NCI-H82 (cell line): ENCODE measurements around the gene SPDYE4.

Source experiments
- DNase-seq: peaks from one replicate; lab custom pipeline; 2025; lab: John Stamatoyannopoulos, UW

The SPDYE4 gene

DNA sequence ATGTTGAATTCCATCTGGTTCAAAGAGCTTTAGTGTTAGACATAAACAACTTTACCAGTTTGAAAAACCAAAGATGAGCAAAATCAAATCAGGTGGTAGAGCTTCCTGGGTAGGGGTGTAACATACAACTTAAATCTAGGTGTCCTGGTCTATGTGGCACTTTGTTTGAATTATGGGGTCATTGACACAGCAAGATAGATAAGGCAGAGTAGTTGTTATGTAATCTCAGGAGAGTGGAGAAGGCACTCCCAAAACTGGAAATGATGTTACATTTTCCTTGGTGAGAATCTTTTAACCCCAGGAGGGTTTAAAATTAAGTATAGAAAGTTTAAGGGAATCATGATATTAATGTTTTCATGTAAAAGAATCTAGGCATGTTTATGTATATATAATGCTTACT is 45.6 kb downstream of the SPDYE4 start:
- DNase-seq = no peak

DNA sequence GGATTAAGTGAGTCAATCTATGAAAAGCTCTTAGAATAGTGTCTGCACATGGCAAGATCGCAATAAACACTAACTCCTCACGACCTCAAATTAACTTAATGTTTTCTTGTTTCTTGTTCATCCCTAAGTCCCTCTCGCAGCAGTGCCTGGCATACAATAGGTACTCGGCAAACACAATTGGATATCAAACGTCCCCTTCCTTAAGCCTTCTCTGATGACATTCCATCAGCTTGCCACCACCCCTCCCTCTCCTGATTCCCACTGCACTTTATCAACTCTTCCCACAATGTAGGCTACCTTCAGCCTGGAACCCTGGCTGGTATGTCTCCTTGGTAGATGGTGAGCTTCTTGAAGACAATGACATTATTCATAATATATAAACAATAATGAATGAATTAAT is 47.1 kb downstream of the SPDYE4 start:
- DNase-seq = peak; percentile 50

DNA sequence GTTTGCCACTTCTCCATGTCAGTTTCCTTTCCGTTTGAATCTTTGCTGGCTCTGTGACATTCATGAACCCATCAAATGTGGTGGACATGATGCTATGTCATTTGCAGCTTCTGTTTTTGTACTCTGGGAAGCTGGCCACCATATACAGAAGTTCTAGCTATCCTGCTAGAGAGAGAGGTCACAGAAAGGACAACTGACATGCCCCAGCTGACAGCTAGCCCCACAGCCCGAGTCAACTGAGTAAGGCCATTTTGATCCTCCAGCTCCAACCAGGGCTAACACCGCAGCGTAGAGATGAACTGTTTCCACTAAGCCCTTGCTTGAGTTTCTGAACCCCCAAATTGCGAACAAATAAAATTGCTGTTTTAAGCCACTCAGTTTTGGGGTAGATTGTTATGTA is 47.5 kb downstream of the SPDYE4 start:
- DNase-seq = no peak

DNA sequence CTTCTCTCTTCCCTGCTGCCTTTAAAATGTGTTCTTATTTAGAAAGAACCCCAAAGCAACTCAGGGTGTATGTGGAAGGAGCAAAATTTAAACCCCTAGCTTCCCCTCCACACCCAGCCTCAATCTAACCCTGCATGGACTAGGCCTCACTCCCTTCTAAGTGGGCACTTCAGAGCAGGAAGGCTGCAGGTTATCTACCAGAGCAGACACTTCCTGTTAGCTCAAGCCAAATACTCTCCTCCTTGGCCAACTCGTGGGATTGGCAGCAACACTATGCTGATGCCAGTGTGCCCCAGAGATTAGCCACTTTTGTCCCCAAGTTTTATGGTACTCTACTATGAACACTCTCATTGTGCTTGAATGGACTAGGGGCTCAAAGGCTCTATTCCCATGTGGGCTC is 49.3 kb downstream of the SPDYE4 start:
- no peak for DNase-seq

DNA sequence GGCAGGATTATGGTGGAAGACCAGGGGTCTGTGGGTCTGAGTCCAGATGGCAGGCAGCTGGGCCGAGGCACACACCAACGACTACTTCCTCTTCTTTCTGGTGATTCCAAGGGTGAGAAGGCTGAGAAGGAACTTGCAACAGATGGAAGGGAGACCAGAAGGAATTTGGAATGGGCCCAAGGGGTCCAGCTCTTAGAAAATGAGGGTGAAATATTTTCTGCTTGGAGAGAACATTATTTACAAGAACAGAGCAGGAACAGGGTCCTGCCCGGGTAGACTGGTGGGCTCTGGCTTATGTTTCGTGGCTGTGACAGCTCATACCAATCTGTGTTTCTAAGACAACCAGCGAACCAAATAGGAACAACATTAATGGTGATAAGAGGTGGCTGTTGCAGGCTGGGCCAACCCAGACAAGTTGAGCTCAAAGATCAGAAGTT is 50.3 kb downstream of the SPDYE4 start:
- peak; percentile 24 for DNase-seq

DNA sequence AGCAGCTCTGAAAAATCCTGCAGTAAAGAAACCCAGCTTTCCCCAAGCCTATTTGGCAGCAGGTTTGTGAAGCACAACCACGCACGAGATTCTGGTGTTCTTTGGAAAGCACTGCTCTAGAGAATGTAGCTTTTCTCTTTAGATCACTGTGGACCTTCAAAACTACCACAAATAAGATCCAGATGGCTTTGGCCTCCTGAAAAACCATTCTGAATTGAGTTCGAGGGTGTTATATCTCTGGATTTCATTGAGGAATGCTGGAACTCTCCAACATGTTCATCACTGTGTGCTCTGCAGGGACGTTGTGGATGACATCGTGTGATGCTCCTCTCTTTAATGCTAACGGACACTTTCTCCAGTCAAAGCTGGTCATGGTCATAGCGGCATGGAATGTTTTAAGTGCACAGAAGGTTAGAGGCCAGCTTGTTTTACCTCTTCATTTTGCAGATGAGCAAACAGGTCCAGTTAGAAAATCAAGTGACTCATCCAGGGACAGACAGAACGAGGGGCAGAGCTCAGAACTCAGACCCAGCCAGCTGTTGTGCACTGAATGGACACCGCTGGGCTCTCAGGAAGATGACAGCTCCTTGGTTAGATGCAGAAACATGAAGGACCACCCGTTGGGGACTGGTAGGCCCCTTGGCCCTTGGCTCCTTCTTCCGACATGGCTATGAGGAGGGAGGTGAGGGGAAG is 50.9 kb downstream of the SPDYE4 start:
- DNase-seq = no peak

DNA sequence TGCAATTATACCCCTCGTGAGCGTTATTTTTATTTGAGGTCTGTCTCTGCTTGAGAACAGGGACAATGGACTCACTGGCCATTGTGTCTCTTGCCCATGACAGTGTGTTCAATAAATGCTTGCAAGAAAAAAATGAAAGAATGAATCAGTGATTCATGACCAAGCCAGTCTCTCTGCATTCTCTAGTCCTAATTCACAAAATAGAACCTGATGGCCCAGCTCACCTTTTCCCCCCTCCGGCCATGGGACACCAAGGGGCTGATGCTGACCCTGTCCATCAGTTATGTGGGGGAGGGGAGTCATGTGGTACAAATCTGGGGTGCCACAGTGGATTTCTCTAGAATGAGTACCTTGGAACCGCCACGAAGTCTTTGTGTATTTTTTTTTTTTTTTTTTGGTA is 51.9 kb downstream of the SPDYE4 start:
- DNase-seq = no peak

DNA sequence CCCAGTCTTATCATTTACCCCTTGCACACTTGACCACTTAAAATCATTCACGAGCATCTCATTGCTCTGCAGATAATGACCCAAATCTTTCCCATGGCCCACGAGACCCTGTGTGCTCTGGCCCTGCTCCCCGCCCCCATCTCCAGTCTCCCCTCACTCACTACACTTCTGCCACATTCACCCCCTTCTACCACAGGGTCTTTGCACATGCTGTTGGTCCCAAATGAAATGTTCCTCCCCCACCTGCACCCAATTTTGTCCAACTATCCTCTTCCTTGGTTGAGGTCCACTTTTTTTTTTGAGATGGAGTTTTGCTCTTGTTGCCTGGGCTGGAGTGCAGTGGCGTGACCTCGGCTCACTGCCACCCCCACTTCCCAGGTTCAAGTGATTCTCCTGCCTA is 52.9 kb downstream of the SPDYE4 start:
- no peak for DNase-seq

DNA sequence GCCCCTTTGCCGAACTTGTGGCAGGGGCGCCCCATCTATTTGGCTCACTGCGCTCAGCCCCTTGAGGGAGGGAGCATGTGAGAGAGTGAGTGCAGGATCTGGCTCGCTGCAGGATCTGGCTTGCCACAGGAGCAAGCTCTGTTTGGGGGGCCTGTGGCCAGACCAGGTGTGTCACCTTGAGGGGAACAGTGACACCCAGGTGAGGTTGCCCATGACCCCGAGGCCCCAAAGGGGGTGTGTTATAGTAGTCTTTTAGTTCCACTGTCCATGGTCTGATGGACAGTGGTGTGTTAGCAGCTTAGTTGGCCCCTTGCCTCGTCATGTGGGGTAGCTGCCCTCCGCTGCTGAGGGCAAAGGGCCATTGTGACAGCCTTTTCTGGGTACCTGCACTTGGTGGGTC is 55.3 kb downstream of the SPDYE4 start:
- DNase-seq = no peak

DNA sequence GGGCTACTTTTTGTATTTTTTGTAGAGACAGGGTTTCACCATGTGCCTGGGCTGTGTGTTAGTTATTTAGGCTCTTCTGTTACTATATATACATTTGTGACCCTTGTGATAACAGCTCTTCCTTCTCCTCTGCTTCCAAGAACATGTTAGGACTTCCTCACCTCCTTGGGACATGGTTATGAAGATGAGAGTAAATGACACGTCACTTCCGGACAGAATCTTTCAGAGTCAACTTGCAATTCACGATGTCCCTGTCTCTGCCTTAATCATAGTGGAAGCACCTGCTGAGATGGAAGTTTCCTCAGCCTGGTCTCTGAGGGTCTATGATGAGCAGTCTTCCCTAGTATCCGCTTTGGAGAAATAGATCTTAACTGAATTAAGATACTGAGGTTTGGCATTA is 56.6 kb downstream of the SPDYE4 start:
- no peak for DNase-seq

DNA sequence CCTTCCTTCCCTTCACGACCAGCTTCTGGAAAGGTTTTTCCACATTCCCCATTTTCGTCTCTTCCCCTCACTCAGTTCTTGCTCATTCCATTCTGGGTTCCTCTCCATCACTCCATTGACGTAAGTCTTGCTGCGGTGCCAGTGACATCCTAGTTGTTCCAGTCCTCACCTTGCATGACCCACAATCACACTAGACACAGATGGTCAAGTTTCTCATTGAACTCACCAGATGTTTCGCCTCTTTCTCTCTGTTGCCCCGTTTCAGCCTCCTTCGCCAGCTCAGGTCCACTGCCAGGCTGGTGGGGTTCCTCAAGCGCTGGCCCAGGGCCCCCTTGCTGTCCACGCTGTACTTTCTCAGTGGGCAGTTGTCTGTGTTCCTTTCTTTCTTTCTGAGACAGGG is 57.1 kb downstream of the SPDYE4 start:
- no peak for DNase-seq
